GM13977 (cell line): ENCODE data around the gene ITPRIP.
A peak's percentile ranks its signal among the peaks of the same experiment; 100 is the strongest.

Source experiments
- DNase-seq: peaks from one replicate; pipeline ENCODE4 v3.0.0; 2012; ENCODE audit warnings: low spot score
- in situ Hi-C: fragments of 300-500 bp; cut with MboI; formaldehyde crosslinking; loops from one replicate; pipeline ENCODE4 v1.12.0; 2022; ENCODE audit warnings: low sequenced_read_pairs, low pct_unique_long_range_greater_than_20kb, mixed read lengths, inconsistent platforms; ENCODE audit not compliant: unreplicated experiment
- TF ChIP-seq, protein P1 (sequence below): IDR thresholded peaks from 2 replicates; pipeline ENCODE4 v1.5.1; 2012; ENCODE audit warnings: mild to moderate bottlenecking, control low read depth; ENCODE audit not compliant: insufficient read depth; ENCODE audit errors: extremely low read depth, missing control alignments

ITPRIP gene

DNA sequence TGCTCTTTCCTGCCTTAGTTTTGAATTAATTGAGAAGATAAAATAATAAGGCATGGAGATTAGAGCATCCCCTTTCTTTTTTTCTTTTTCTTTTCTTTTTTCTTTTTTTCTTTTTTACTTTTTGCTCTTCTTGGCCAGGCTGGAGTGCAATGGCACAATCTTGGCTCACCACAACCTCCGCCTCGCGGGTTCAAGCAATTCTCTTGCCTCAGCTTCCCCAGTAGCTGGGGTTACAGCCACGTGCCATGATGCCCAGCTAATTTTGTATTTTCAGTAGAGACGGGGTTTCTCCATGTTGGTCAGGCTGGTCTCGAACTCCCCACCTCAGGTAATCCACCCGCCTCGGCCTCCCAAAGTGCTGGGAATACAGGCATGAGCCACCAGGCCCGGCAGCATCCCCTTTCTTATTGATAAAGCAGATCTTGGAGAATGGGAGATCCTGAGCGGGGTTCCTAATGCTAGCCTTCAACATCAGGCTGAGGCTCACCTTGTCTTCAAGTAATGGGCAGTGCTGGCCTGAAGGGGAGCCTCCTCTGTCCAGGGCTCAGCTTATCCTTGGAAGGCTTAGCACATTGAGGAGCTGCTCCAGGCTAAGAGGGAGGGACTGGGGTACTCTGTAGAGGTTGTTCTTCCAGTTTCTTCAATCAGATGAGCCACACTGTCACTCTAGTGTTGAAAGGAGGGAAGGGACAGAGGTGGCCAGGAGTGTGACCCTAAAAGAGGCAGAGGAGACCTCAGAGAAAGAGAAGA is 41.4 kb downstream of the ITPRIP start:
- no peak for DNase-seq
- TF ChIP-seq, protein P1, sequence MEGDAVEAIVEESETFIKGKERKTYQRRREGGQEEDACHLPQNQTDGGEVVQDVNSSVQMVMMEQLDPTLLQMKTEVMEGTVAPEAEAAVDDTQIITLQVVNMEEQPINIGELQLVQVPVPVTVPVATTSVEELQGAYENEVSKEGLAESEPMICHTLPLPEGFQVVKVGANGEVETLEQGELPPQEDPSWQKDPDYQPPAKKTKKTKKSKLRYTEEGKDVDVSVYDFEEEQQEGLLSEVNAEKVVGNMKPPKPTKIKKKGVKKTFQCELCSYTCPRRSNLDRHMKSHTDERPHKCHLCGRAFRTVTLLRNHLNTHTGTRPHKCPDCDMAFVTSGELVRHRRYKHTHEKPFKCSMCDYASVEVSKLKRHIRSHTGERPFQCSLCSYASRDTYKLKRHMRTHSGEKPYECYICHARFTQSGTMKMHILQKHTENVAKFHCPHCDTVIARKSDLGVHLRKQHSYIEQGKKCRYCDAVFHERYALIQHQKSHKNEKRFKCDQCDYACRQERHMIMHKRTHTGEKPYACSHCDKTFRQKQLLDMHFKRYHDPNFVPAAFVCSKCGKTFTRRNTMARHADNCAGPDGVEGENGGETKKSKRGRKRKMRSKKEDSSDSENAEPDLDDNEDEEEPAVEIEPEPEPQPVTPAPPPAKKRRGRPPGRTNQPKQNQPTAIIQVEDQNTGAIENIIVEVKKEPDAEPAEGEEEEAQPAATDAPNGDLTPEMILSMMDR, result no peak
- in situ Hi-C loops, result loop anchor here (10.0 kb wide), 1 partner anchor 48 kb away; no protein-coding TSS in a partner anchor

DNA sequence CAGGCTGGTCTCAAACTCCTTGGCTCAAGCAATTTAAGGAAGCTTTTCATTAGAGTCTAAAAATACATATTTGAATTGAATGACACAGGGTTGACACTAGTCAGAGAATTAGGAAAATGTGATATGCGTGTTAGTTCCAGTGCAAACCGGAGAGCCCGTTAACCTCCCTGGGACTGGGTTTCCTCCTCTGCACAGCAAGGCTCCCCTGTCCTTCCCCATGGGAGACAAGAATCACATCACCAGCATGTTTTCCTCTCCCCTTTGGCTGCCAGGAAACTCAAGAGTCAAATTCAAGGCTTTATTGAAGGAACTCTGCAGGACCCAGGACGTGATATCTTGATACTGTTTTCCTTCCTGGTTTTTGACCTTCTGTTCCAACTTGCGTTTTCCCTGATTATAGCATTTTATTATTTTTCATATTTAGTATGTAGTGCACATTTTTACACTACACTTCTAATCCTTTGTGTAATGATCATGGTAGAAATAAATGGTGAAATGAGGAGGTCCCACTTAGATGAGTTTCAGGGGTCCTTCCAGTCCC is 44.4 kb downstream of the ITPRIP start:
- no peak for DNase-seq
- TF ChIP-seq, protein P1, result no peak
- in situ Hi-C loops, result loop anchor here (10.0 kb wide), 1 partner anchor 51 kb away; no protein-coding TSS in a partner anchor

DNA sequence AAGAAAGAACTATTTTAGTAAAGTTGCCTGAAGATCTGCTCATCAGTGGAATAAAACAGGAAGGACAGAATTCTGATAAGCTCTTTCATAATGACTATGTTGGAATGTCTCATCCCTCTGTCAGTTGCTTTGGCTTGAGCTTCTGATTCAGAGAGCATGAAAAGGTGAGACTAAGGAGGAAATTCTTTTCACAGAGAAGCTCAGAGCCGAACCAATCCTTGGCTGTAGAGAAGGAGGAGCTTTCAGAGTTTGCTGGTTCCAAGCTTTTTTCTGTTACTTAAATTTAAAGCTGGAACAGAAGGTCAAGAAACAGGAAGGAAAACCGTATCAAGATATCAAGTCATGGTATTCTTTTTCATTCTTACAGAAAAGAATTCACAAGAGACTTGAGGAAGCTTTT is 45.3 kb downstream of the ITPRIP start:
- in situ Hi-C loops, result loop anchor here (10.0 kb wide), 1 partner anchor 52 kb away; no protein-coding TSS in a partner anchor
- DNase-seq, result no peak
- TF ChIP-seq, protein P1, result no peak

DNA sequence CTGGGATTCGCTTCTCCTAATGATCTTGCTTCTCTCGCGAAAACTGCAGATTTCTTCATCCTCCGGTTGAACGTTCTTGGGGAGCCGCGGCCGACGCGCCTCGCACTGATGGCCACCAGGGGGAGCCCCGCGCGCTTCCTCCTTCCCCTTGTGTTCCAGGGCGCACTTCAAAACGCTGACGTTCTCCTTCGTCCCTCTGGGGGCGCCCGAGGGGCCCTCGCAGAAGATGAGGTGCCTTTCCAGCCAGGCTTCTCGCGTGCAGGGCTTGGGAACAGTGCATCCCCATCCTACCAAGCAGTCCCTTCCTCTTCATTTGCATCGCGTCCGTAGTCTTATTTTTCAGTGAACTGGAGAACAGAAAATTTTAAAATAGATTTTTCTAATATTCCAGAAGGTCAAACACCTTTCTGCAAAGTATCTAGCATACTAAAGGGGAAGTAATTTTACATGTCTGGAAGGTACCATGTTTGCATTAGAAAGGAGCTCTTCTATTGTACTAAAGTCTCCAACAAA is 46.8 kb downstream of the ITPRIP start:
- TF ChIP-seq, protein P1, result peak; percentile 99
- peak; percentile 88 for DNase-seq
- in situ Hi-C loops, result loop anchor here (10.0 kb wide), 1 partner anchor 53 kb away; no protein-coding TSS in a partner anchor

DNA sequence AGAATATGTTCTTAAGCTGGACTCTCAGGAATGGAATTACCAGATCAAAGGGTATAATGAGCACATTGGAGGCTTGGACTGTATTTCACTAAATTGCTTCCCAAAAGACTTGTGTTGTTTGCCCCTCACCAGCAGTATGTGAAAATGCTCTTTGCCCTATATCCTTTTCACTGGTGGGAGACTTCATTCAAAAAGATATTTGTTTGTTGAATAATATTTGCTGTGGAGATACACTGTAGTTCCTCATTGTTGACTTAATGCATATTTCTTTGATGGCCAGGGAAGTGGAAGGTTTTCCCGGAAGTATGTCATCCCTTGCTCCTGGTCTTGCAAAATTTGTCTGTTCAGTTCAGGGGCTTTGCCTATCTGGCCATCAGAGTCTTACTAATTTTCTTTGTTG is 49.9 kb downstream of the ITPRIP start:
- DNase-seq, result no peak
- in situ Hi-C loops, result no loop called here
- TF ChIP-seq, protein P1, result no peak

DNA sequence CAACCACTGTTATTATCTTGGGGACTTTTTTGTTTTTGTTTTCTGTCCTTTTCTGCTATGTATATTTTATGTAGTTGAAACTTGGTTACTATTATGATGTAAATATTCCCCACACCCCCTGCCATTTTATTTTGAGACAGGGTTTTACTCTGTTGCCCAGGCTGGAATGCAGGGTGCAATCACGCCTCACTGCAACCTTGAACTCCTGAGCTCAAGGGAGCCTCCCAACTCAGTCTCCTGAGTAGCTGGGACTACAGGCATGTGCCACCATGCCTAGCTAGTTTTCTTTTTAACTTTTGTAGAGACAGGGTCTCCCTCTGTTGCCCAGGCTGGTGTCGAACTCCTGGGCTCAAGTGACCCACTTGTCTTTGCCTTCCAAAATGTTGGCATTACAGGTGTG is 51.3 kb downstream of the ITPRIP start:
- no peak for DNase-seq
- TF ChIP-seq, protein P1, result no peak
- in situ Hi-C loops, result no loop called here
